GM23338 (cell line): Measurements from ENCODE around the gene OLA1. TPM values are rescaled to one million over a fixed set of nuclear protein-coding genes. Genes with fewer than 3 reads are reported as not detected.

Experiments used
- ATAC-seq: fragments of 200-7000 bp; cut with Tn5 transposase; 3 replicates; pipeline ENCODE4 v1.9.1; 2020
- DNase-seq: peaks from one replicate; pipeline ENCODE4 v3.0.0-alpha.2; 2015; ENCODE audit warnings: low spot score
- H2AFZ ChIP-seq: fragments of 200-600 bp; sonication (generic); 2 replicates; pipeline ENCODE4 v1.8.0; 2016; ENCODE audit warnings: antibody characterized with exemption, mild to moderate bottlenecking, moderate library complexity
- H3F3A ChIP-seq: fragments of 200-600 bp; sonication (generic); replicated peaks from 2 replicates; pipeline ENCODE4 v1.8.0; 2017; ENCODE audit warnings: antibody characterized with exemption, mixed run types, low read depth
- H3K27ac ChIP-seq: fragments of 200-600 bp; sonication (generic); 2 replicates; pipeline ENCODE4 v1.6.1; 2016; ENCODE audit warnings: low read depth
- H3K27me3 ChIP-seq: fragments of 200-600 bp; sonication (generic); 2 replicates; pipeline ENCODE4 v1.8.0; 2016; ENCODE audit warnings: mild to moderate bottlenecking, mixed run types, moderate library complexity; ENCODE audit not compliant: insufficient read depth
- H3K36me3 ChIP-seq: fragments of 200-600 bp; sonication (generic); 2 replicates; pipeline ENCODE4 v1.8.0; 2016; ENCODE audit warnings: mild to moderate bottlenecking; ENCODE audit not compliant: insufficient read depth
- H3K4me1 ChIP-seq: fragments of 200-600 bp; sonication (generic); 2 replicates; pipeline ENCODE4 v1.8.0; 2016; ENCODE audit warnings: mild to moderate bottlenecking, moderate library complexity; ENCODE audit not compliant: insufficient read depth
- H3K4me2 ChIP-seq: fragments of 200-600 bp; sonication (generic); 2 replicates; pipeline ENCODE4 v1.7.1; 2017; ENCODE audit warnings: mixed run types
- H3K4me3 ChIP-seq: fragments of 200-600 bp; sonication (generic); 2 replicates; pipeline ENCODE4 v1.6.1; 2016; ENCODE audit warnings: mixed run types
- H3K79me2 ChIP-seq: fragments of 200-600 bp; sonication (generic); replicated peaks from 2 replicates; pipeline ENCODE4 v1.8.0; 2017; ENCODE audit warnings: mild to moderate bottlenecking; ENCODE audit not compliant: insufficient read depth
- H3K9me2 ChIP-seq: fragments of 200-600 bp; sonication (generic); 2 replicates; pipeline ENCODE4 v1.8.0; 2017; ENCODE audit not compliant: insufficient read depth
- H4K20me1 ChIP-seq: fragments of 200-600 bp; sonication (generic); replicated peaks from 2 replicates; pipeline ENCODE4 v1.8.0; 2017; ENCODE audit warnings: mild to moderate bottlenecking; ENCODE audit not compliant: insufficient read depth
- H3K27ac Mint-ChIP-seq: 2 replicates; pipeline ENCODE4 v1.8.0; 2020; ENCODE audit warnings: inconsistent platforms, mild to moderate bottlenecking, moderate library complexity, mixed read lengths
- H3K27me3 Mint-ChIP-seq: 3 replicates; pipeline ENCODE4 v1.8.0; 2022; ENCODE audit warnings: low read depth, mild to moderate bottlenecking, moderate library complexity, mixed read lengths, inconsistent platforms; ENCODE audit not compliant: insufficient read depth, poor library complexity
- H3K36me3 Mint-ChIP-seq: 3 replicates; pipeline ENCODE4 v1.8.0; 2021; ENCODE audit warnings: low read depth, mild to moderate bottlenecking, inconsistent platforms, moderate library complexity, mixed read lengths
- H3K4me1 Mint-ChIP-seq: 3 replicates; pipeline ENCODE4 v1.8.0; 2020; ENCODE audit warnings: mild to moderate bottlenecking, inconsistent platforms, mixed read lengths
- H3K4me3 Mint-ChIP-seq: 3 replicates; pipeline ENCODE4 v1.8.0; 2021; ENCODE audit warnings: moderate library complexity, mild to moderate bottlenecking, inconsistent platforms, mixed read lengths
- H3K9me3 Mint-ChIP-seq: 3 replicates; pipeline ENCODE4 v1.8.0; 2020; ENCODE audit warnings: moderate library complexity, mild to moderate bottlenecking, inconsistent platforms, mixed read lengths
- CREB1 ChIP-seq: fragments of 250-450 bp; sonication (Bioruptor Pico); IDR thresholded peaks from 2 replicates; pipeline ENCODE4 v1.5.0; 2020; ENCODE audit warnings: low read depth, mild to moderate bottlenecking, moderate library complexity
- EZH2 ChIP-seq: fragments of 200-600 bp; sonication (generic); IDR thresholded peaks from one replicate; pipeline ENCODE4 v1.8.0; 2017; ENCODE audit warnings: antibody characterized with exemption, mild to moderate bottlenecking, low read depth; ENCODE audit not compliant: unreplicated experiment
- EZH2phosphoT487 ChIP-seq: fragments of 200-600 bp; sonication (generic); IDR thresholded peaks from one replicate; pipeline ENCODE4 v1.8.1; 2018; ENCODE audit warnings: antibody characterized with exemption; ENCODE audit not compliant: unreplicated experiment
- JUNB ChIP-seq: IDR thresholded peaks from one replicate; pipeline ENCODE4 v1.6.1; 2016; ENCODE audit warnings: antibody characterized with exemption; ENCODE audit not compliant: unreplicated experiment
- NANOG ChIP-seq: IDR thresholded peaks from 2 replicates; pipeline ENCODE4 v1.6.1; 2016; ENCODE audit warnings: antibody characterized with exemption, borderline replicate concordance
- POLR2AphosphoS5 ChIP-seq: IDR thresholded peaks from 2 replicates; pipeline ENCODE4 v1.6.1; 2016; ENCODE audit warnings: antibody characterized with exemption, low read depth
- REST ChIP-seq: IDR thresholded peaks from one replicate; pipeline ENCODE4 v1.6.1; 2018; ENCODE audit warnings: antibody characterized with exemption; ENCODE audit not compliant: unreplicated experiment
- STAT1 ChIP-seq: IDR thresholded peaks from one replicate; pipeline ENCODE4 v1.6.1; 2016; ENCODE audit warnings: antibody characterized with exemption; ENCODE audit not compliant: unreplicated experiment
- ZNF114 ChIP-seq: fragments of 250-450 bp; sonication (Bioruptor Pico); IDR thresholded peaks from 2 replicates; pipeline ENCODE4 v1.5.0; 2020; ENCODE audit warnings: mild to moderate bottlenecking, moderate library complexity
- ZNF331 ChIP-seq: fragments of 250-450 bp; sonication (Bioruptor Pico); IDR thresholded peaks from 2 replicates; pipeline ENCODE4 v1.5.0; 2020; ENCODE audit warnings: low read depth, mild to moderate bottlenecking, moderate library complexity
- ZNF462 ChIP-seq: fragments of 250-450 bp; sonication (Bioruptor Pico); IDR thresholded peaks from 2 replicates; pipeline ENCODE4 v1.5.0; 2020; ENCODE audit warnings: mild to moderate bottlenecking, moderate library complexity
- polyA plus RNA-seq: library from polyadenylated mRNA; unstranded; fragments of >200 nt; fragmentation: Nextera tagmentation; extraction: Ambion mirVana; gene quantifications from 2 replicates; pipeline ENCODE4 v1.2.1, GENCODE V29; 2016
- total RNA-seq: library from RNA; depleted of rRNA; stranded (reverse); fragments of >200 nt; shearing (Covaris generic); gene quantifications from 2 replicates; pipeline ENCODE4 v1.2.3, GENCODE V29; 2014
- TF ChIP-seq, protein P1 (sequence below), 2 experiments: fragments of 200-600 bp in 1 of 2; sonication (generic) in 1 of 2; conservative IDR thresholded peaks; 2 replicates each; pipeline versions ENCODE4 v1.5.1 to v1.6.1; 2016 to 2017; ENCODE audit warnings: antibody characterized with exemption in 2 of 2, low read depth in 2 of 2, mild to moderate bottlenecking in 2 of 2, moderate library complexity in 1 of 2
- TF ChIP-seq, protein P2 (sequence below): IDR thresholded peaks from 2 replicates; pipeline ENCODE4 v1.6.1; 2016; ENCODE audit warnings: antibody characterized with exemption

OLA1 gene
- total and polyA plus RNA-seq, 2 experiments from 2014 or later: 104 to 242 TPM

- no peak overlapping the region for H2AFZ ChIP-seq
- peaks cover 64% of the 10 kb centered on the region for H3K4me1 Mint-ChIP-seq
These were observed 123.2 kb downstream of the OLA1 start for GRCh38 chr2:174125090-174125489.

More at GRCh38 chr2:174125090-174125489, 123.2 kb downstream of the OLA1 start:
- Histone ChIP-seq H3K27ac (peak overlapping the region; percentile 89), H4K20me1 (no peaks in the 10 kb centered on the region), H3K4me1 (peaks cover 65% of the 10 kb centered on the region), H3F3A (peaks cover 7% of the 10 kb centered on the region), H3K27me3 (no peaks in the 10 kb centered on the region), H3K36me3 (no peaks in the 10 kb centered on the region), H3K4me3 (no peak overlapping the region), H3K4me2 (peak overlapping the region; percentile 70), H3K79me2 (no peaks in the 10 kb centered on the region), H3K9me2 (no peaks in the 10 kb centered on the region)
- peak; percentile 22 for DNase-seq
- ATAC-seq: peak; percentile 41
- Mint-ChIP-seq H3K9me3 (no peaks in the 10 kb centered on the region), H3K27me3 (peaks cover 3% of the 10 kb centered on the region), H3K27ac (peak overlapping the region; percentile 94), H3K4me3 (peak overlapping the region; percentile 44), H3K36me3 (no peaks in the 10 kb centered on the region; the same call in 2 of the 3 replicates)
- TF ChIP-seq JUNB: no peak
- TF ChIP-seq REST: no peak
- no peak for TF ChIP-seq EZH2
- no peak for TF ChIP-seq POLR2AphosphoS5
- no peak for TF ChIP-seq ZNF114 (CRISPR knock-in tag)
- TF ChIP-seq, protein P1, sequence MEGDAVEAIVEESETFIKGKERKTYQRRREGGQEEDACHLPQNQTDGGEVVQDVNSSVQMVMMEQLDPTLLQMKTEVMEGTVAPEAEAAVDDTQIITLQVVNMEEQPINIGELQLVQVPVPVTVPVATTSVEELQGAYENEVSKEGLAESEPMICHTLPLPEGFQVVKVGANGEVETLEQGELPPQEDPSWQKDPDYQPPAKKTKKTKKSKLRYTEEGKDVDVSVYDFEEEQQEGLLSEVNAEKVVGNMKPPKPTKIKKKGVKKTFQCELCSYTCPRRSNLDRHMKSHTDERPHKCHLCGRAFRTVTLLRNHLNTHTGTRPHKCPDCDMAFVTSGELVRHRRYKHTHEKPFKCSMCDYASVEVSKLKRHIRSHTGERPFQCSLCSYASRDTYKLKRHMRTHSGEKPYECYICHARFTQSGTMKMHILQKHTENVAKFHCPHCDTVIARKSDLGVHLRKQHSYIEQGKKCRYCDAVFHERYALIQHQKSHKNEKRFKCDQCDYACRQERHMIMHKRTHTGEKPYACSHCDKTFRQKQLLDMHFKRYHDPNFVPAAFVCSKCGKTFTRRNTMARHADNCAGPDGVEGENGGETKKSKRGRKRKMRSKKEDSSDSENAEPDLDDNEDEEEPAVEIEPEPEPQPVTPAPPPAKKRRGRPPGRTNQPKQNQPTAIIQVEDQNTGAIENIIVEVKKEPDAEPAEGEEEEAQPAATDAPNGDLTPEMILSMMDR (conservative IDR thresholded peaks at IDR 0.05; ENCODE audit: low read depth in 2 of 2): no peak
- no peak for TF ChIP-seq EZH2phosphoT487
- TF ChIP-seq, protein P2, sequence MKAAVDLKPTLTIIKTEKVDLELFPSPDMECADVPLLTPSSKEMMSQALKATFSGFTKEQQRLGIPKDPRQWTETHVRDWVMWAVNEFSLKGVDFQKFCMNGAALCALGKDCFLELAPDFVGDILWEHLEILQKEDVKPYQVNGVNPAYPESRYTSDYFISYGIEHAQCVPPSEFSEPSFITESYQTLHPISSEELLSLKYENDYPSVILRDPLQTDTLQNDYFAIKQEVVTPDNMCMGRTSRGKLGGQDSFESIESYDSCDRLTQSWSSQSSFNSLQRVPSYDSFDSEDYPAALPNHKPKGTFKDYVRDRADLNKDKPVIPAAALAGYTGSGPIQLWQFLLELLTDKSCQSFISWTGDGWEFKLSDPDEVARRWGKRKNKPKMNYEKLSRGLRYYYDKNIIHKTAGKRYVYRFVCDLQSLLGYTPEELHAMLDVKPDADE: no peak
- no peak for TF ChIP-seq STAT1
- TF ChIP-seq ZNF331 (CRISPR knock-in tag): no peak
- TF ChIP-seq ZNF462 (CRISPR knock-in tag): no peak
- TF ChIP-seq CREB1: no peak
- no peak for TF ChIP-seq NANOG
